ENCODE results near the gene PTCH1.

Gene PTCH1

GRCh38 chr9:95511952-95512708 lies 4.6 kb downstream of the PTCH1 start:
- no peak for TF ChIP-seq CTCF (IDR thresholded peaks at IDR 0.05; ENCODE audit: low read depth, low read length)
- no peaks in the 10 kb centered on the region for H3K36me3 ChIP-seq
- peak overlapping the region; percentile 98 for H3K27ac ChIP-seq
- no peaks in the 10 kb centered on the region for H3K9me3 ChIP-seq (ENCODE audit: severe bottlenecking)
- no peaks in the 10 kb centered on the region for H3K27me3 ChIP-seq (ENCODE audit: insufficient read depth, low read depth, severe bottlenecking)
- H3K4me3 ChIP-seq (ENCODE audit: low read depth, low read length) = peak overlapping the region; percentile 92
- peak; percentile 62 for DNase-seq

- no peaks in the 10 kb centered on the region for H3K27me3 ChIP-seq (ENCODE audit: insufficient read depth, low read depth, severe bottlenecking)
- peak overlapping the region; percentile 98 for H3K27ac ChIP-seq
- DNase-seq = no peak
- peak overlapping the region; percentile 92 for H3K4me3 ChIP-seq (ENCODE audit: low read depth, low read length)
- no peaks in the 10 kb centered on the region for H3K36me3 ChIP-seq
- H3K9me3 ChIP-seq (ENCODE audit: severe bottlenecking) = no peaks in the 10 kb centered on the region
- TF ChIP-seq CTCF (IDR thresholded peaks at IDR 0.05; ENCODE audit: low read depth, low read length) = no peak
These were observed 5.2 kb downstream of the PTCH1 start for GRCh38 chr9:95511616-95511931.

GRCh38 chr9:95510709-95511615 lies 5.8 kb downstream of the PTCH1 start:
- no peaks in the 10 kb centered on the region for H3K27me3 ChIP-seq (ENCODE audit: insufficient read depth, low read depth, severe bottlenecking)
- TF ChIP-seq CTCF (IDR thresholded peaks at IDR 0.05; ENCODE audit: low read depth, low read length) = no peak
- peak; percentile 94 for DNase-seq
- H3K4me3 ChIP-seq (ENCODE audit: low read depth, low read length) = peak overlapping the region; percentile 92
- no peaks in the 10 kb centered on the region for H3K9me3 ChIP-seq (ENCODE audit: severe bottlenecking)
- peak overlapping the region; percentile 98 for H3K27ac ChIP-seq
- no peaks in the 10 kb centered on the region for H3K36me3 ChIP-seq

- Histone ChIP-seq H3K27me3 (ENCODE audit: insufficient read depth, low read depth, severe bottlenecking) (no peaks in the 10 kb centered on the region), H3K4me3 (ENCODE audit: low read depth, low read length) (peak overlapping the region; percentile 76), H3K36me3 (no peaks in the 10 kb centered on the region), H3K9me3 (ENCODE audit: severe bottlenecking) (no peaks in the 10 kb centered on the region), H3K27ac (peak overlapping the region; percentile 98)
- no peak for TF ChIP-seq CTCF (IDR thresholded peaks at IDR 0.05; ENCODE audit: low read depth, low read length)
- no peak for DNase-seq
These were observed 6.7 kb downstream of the PTCH1 start for GRCh38 chr9:95509851-95510708.

- Histone ChIP-seq H3K36me3 (no peaks in the 10 kb centered on the region), H3K27me3 (ENCODE audit: insufficient read depth, low read depth, severe bottlenecking) (no peaks in the 10 kb centered on the region), H3K4me3 (ENCODE audit: low read depth, low read length) (peak overlapping the region; percentile 76), H3K9me3 (ENCODE audit: severe bottlenecking) (no peaks in the 10 kb centered on the region), H3K27ac (no peak overlapping the region)
- DNase-seq = peak; percentile 88
- no peak for TF ChIP-seq CTCF (IDR thresholded peaks at IDR 0.05; ENCODE audit: low read depth, low read length)
These were observed 7.6 kb downstream of the PTCH1 start for GRCh38 chr9:95508968-95509850.
